ENCODE results near the gene TSHZ2.

DNA sequence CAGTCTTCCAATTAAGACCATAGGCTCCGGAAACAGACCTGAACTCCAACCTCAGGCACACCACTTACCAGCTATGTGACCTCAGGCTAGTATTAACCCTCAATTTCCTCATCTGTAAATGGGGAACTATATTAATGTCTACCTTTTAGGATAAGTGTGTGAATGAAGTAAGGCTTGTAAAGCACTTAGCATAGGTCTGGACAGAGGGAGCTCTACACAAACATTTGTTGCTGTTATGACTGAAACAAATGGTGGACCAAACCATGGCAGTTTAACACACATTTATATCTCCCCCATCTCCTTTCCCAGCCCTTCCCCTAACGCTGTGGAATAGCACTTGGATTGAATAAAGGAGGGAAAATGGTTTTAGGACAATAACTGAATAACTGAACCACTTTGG lies 48.7 kb downstream of the TSHZ2 start:
- TF ChIP-seq GATA2 (IDR thresholded peaks at IDR 0.05; ENCODE audit: low read depth, low read length) (no peak), GATA3 (IDR thresholded peaks at IDR 0.05; ENCODE audit: low read depth, low read length) (no peak)
